Liver (tissue), 9 donors: ENCODE data around the gene RGS9BP. TPM values are rescaled to one million over a fixed set of nuclear protein-coding genes. Genes with fewer than 3 reads are reported as not detected.

Experiments
- DNase-seq: peaks from one replicate; pipeline ENCODE4 v3.0.0-alpha.2; 2017; ENCODE audit warnings: low spot score
- H3K27ac ChIP-seq, 2 donors: one replicate each; pipeline ENCODE4 v1.7.0; 2013; ENCODE audit warnings: inconsistent platforms in 2 of 2, low read length in 2 of 2, control low read depth in 1 of 2, low read depth in 1 of 2, mild to moderate bottlenecking in 1 of 2
- H3K27me3 ChIP-seq, 4 donors: one replicate each; pipeline versions ENCODE4 v1.6.1 to v1.7.0; 2013; ENCODE audit warnings: low read length in 3 of 4, inconsistent platforms in 1 of 4, mild to moderate bottlenecking in 1 of 4, moderate library complexity in 1 of 4; ENCODE audit not compliant: control insufficient read depth in 4 of 4, insufficient read depth in 4 of 4
- H3K36me3 ChIP-seq, 4 donors: one replicate each; pipeline versions ENCODE4 v1.6.1 to v1.7.0; 2013; ENCODE audit warnings: low read length in 3 of 4, mild to moderate bottlenecking in 3 of 4, low read depth in 1 of 4, moderate library complexity in 1 of 4; ENCODE audit not compliant: control insufficient read depth in 4 of 4, insufficient read depth in 3 of 4
- H3K4me1 ChIP-seq, 4 donors: one replicate each; pipeline versions ENCODE4 v1.6.1 to v1.7.0; 2013; ENCODE audit warnings: low read length in 3 of 4, mild to moderate bottlenecking in 3 of 4, moderate library complexity in 1 of 4; ENCODE audit not compliant: control insufficient read depth in 4 of 4, insufficient read depth in 4 of 4
- H3K4me3 ChIP-seq, 3 donors: one replicate each; pipeline versions ENCODE4 v1.6.1 to v1.7.0; 2013; ENCODE audit warnings: low read length in 3 of 3, control low read depth in 1 of 3, low read depth in 1 of 3, mild to moderate bottlenecking in 1 of 3
- H3K9ac ChIP-seq, 2 donors: one replicate each; pipeline ENCODE4 v1.7.0; 2013; ENCODE audit warnings: low read length in 2 of 2, mild to moderate bottlenecking in 2 of 2, moderate library complexity in 2 of 2, control low read depth in 1 of 2, low read depth in 1 of 2
- H3K9me3 ChIP-seq, 4 donors: one replicate each; pipeline versions ENCODE4 v1.6.1 to v1.7.0; 2013; ENCODE audit warnings: low read length in 3 of 4; ENCODE audit not compliant: control insufficient read depth in 4 of 4
- ATF3 ChIP-seq: IDR thresholded peaks from 2 replicates; pipeline ENCODE4 v1.6.1; 2016; ENCODE audit warnings: antibody characterized with exemption
- EGR1 ChIP-seq, 2 donors: IDR thresholded peaks; 2 replicates each; pipeline ENCODE4 v1.6.1; 2016 to 2018; ENCODE audit warnings: antibody characterized with exemption in 2 of 2, low read depth in 2 of 2
- FOXA1 ChIP-seq: IDR thresholded peaks from 2 replicates; pipeline ENCODE4 v1.6.1; 2016; ENCODE audit warnings: antibody characterized with exemption
- FOXA2 ChIP-seq: IDR thresholded peaks from 2 replicates; pipeline ENCODE4 v1.6.1; 2016; ENCODE audit warnings: antibody characterized with exemption
- GABPA ChIP-seq, 2 donors: IDR thresholded peaks in 1 of 2; conservative IDR thresholded peaks in 1 of 2; 2 replicates each; pipeline ENCODE4 v1.6.1; 2016; ENCODE audit warnings: antibody characterized with exemption in 2 of 2, mild to moderate bottlenecking in 1 of 2, moderate library complexity in 1 of 2
- HNF4A ChIP-seq, 2 donors: conservative IDR thresholded peaks; 2 replicates each; pipeline ENCODE4 v1.6.1; 2016; ENCODE audit warnings: antibody characterized with exemption in 2 of 2, mild to moderate bottlenecking in 2 of 2
- HNF4G ChIP-seq: IDR thresholded peaks from 2 replicates; pipeline ENCODE4 v1.6.1; 2016; ENCODE audit warnings: antibody characterized with exemption
- JUND ChIP-seq, 2 donors: IDR thresholded peaks; 2 replicates each; pipeline ENCODE4 v1.6.1; 2016; ENCODE audit warnings: antibody characterized with exemption in 2 of 2
- NR2F2 ChIP-seq: IDR thresholded peaks from 2 replicates; pipeline ENCODE4 v1.6.1; 2016; ENCODE audit warnings: antibody characterized with exemption
- RAD21 ChIP-seq, 2 donors: IDR thresholded peaks; 2 replicates each; pipeline ENCODE4 v1.6.1; 2016; ENCODE audit warnings: antibody characterized with exemption in 2 of 2, mild to moderate bottlenecking in 2 of 2
- RXRA ChIP-seq, 2 donors: IDR thresholded peaks; 2 replicates each; pipeline ENCODE4 v1.6.1; 2017 to 2018; ENCODE audit warnings: antibody characterized with exemption in 2 of 2, mild to moderate bottlenecking in 1 of 2
- SP1 ChIP-seq: IDR thresholded peaks from 2 replicates; pipeline ENCODE4 v1.6.1; 2018; ENCODE audit warnings: antibody characterized with exemption, mild to moderate bottlenecking
- TAF1 ChIP-seq: conservative IDR thresholded peaks from 2 replicates; pipeline ENCODE4 v1.6.1; 2016; ENCODE audit warnings: antibody characterized with exemption, mild to moderate bottlenecking
- YY1 ChIP-seq: IDR thresholded peaks from 2 replicates; pipeline ENCODE4 v1.6.1; 2016; ENCODE audit warnings: antibody characterized with exemption, mild to moderate bottlenecking
- WGBS: extraction: QIAGEN DNeasy Blood & Tissue Kit; methylation state at CpG from one replicate; pipeline ENCODE4 v1.1.7; 2013; 5-methylcytosine and 5-hydroxymethylcytosine counted together
- polyA plus RNA-seq, 2 donors: library from polyadenylated mRNA; stranded (reverse) in 1 of 2; unstranded in 1 of 2; fragments of 200-250 nt in 1 of 2; fragments of >200 nt in 1 of 2; fragmentation: Nextera tagmentation in 1 of 2; extraction: Ambion mirVana in 1 of 2; gene quantifications; one replicate each; pipeline versions ENCODE4 v1.2.1 to v1.2.3, GENCODE V29; 2013 to 2015
- total RNA-seq, 2 donors: library from RNA; depleted of rRNA; stranded (reverse); fragments of >200 nt; gene quantifications; one replicate each; pipeline ENCODE4 v1.2.3, GENCODE V29; 2014
- TF ChIP-seq, protein P1 (sequence below): IDR thresholded peaks from 2 replicates; pipeline ENCODE4 v1.6.1; 2016; ENCODE audit warnings: antibody characterized with exemption
- TF ChIP-seq, protein P2 (sequence below): IDR thresholded peaks from 2 replicates; pipeline ENCODE4 v1.6.1; 2016; ENCODE audit warnings: antibody characterized with exemption
- TF ChIP-seq, protein P3 (sequence below): IDR thresholded peaks from 2 replicates; pipeline ENCODE4 v1.6.1; 2016; ENCODE audit warnings: antibody characterized with exemption, mild to moderate bottlenecking
- TF ChIP-seq, protein P4 (sequence below): fragments of 150-350 bp; IDR thresholded peaks from 2 replicates; pipeline ENCODE4 v1.5.1; 2017; ENCODE audit warnings: improper control_type of control experiment, low read depth, low read length; ENCODE audit not compliant: missing input control
- donor health status: healthy.
- donor health status: healthy.
- donor health status: healthy.
- donor health status: healthy.
- donor health status: healthy.

The RGS9BP gene
- total and polyA plus RNA-seq, 4 donors = under 0.01 to 0.05 (median 0.01) TPM; not detected in 1

GRCh38 chr19:32718286-32718685 lies 42.6 kb downstream of the RGS9BP start:
- no peaks in the 10 kb centered on the region for H3K27me3 ChIP-seq
- H3K27ac ChIP-seq = no peak overlapping the region
- TF ChIP-seq TAF1 (no peak), HNF4A (conservative IDR thresholded peaks at IDR 0.05) (no peak), RXRA (IDR thresholded peaks at IDR 0.05) (no peak), RAD21 (IDR thresholded peaks at IDR 0.05) (no peak), JUND (IDR thresholded peaks at IDR 0.05) (no peak), NR2F2 (no peak), FOXA2 (no peak), ATF3 (no peak), GABPA (IDR thresholded peaks at IDR 0.05 in 1 of 2, conservative IDR thresholded peaks at IDR 0.05 in 1 of 2) (no peak)
- TF ChIP-seq, protein P1, sequence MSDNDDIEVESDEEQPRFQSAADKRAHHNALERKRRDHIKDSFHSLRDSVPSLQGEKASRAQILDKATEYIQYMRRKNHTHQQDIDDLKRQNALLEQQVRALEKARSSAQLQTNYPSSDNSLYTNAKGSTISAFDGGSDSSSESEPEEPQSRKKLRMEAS = no peak
- TF ChIP-seq, protein P2, sequence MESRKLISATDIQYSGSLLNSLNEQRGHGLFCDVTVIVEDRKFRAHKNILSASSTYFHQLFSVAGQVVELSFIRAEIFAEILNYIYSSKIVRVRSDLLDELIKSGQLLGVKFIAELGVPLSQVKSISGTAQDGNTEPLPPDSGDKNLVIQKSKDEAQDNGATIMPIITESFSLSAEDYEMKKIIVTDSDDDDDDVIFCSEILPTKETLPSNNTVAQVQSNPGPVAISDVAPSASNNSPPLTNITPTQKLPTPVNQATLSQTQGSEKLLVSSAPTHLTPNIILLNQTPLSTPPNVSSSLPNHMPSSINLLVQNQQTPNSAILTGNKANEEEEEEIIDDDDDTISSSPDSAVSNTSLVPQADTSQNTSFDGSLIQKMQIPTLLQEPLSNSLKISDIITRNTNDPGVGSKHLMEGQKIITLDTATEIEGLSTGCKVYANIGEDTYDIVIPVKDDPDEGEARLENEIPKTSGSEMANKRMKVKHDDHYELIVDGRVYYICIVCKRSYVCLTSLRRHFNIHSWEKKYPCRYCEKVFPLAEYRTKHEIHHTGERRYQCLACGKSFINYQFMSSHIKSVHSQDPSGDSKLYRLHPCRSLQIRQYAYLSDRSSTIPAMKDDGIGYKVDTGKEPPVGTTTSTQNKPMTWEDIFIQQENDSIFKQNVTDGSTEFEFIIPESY = no peak
- TF ChIP-seq, protein P3, sequence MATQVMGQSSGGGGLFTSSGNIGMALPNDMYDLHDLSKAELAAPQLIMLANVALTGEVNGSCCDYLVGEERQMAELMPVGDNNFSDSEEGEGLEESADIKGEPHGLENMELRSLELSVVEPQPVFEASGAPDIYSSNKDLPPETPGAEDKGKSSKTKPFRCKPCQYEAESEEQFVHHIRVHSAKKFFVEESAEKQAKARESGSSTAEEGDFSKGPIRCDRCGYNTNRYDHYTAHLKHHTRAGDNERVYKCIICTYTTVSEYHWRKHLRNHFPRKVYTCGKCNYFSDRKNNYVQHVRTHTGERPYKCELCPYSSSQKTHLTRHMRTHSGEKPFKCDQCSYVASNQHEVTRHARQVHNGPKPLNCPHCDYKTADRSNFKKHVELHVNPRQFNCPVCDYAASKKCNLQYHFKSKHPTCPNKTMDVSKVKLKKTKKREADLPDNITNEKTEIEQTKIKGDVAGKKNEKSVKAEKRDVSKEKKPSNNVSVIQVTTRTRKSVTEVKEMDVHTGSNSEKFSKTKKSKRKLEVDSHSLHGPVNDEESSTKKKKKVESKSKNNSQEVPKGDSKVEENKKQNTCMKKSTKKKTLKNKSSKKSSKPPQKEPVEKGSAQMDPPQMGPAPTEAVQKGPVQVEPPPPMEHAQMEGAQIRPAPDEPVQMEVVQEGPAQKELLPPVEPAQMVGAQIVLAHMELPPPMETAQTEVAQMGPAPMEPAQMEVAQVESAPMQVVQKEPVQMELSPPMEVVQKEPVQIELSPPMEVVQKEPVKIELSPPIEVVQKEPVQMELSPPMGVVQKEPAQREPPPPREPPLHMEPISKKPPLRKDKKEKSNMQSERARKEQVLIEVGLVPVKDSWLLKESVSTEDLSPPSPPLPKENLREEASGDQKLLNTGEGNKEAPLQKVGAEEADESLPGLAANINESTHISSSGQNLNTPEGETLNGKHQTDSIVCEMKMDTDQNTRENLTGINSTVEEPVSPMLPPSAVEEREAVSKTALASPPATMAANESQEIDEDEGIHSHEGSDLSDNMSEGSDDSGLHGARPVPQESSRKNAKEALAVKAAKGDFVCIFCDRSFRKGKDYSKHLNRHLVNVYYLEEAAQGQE = no peak
- TF ChIP-seq, protein P4, sequence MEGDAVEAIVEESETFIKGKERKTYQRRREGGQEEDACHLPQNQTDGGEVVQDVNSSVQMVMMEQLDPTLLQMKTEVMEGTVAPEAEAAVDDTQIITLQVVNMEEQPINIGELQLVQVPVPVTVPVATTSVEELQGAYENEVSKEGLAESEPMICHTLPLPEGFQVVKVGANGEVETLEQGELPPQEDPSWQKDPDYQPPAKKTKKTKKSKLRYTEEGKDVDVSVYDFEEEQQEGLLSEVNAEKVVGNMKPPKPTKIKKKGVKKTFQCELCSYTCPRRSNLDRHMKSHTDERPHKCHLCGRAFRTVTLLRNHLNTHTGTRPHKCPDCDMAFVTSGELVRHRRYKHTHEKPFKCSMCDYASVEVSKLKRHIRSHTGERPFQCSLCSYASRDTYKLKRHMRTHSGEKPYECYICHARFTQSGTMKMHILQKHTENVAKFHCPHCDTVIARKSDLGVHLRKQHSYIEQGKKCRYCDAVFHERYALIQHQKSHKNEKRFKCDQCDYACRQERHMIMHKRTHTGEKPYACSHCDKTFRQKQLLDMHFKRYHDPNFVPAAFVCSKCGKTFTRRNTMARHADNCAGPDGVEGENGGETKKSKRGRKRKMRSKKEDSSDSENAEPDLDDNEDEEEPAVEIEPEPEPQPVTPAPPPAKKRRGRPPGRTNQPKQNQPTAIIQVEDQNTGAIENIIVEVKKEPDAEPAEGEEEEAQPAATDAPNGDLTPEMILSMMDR = no peak
- no peak overlapping the region for H3K9ac ChIP-seq
- WGBS = 95% methylated on average over 7 of the region's 7 CpGs
- no peaks in the 10 kb centered on the region for H3K4me1 ChIP-seq
- H3K4me3 ChIP-seq = no peak overlapping the region
- no peak for DNase-seq
- peaks cover 0 to 4% (median 0%) of the 10 kb centered on the region in 4 donors for H3K36me3 ChIP-seq
- H3K9me3 ChIP-seq = no peaks in the 10 kb centered on the region

GRCh38 chr19:32719611-32720059 lies 44.0 kb downstream of the RGS9BP start, which contains the start of gene TDRD12:
Gene TDRD12 (plus strand): TSS chr19:32719767. CDS start chr19:32720073, 306 bp downstream.
- 87% methylated on average over 44 of the region's 44 CpGs for whole genome bisulfite sequencing
- no peak for DNase-seq
- TF ChIP-seq ATF3 = no peak
- TF ChIP-seq YY1 = no peak
- TF ChIP-seq GABPA (IDR thresholded peaks at IDR 0.05 in 1 of 2, conservative IDR thresholded peaks at IDR 0.05 in 1 of 2) = no peak
- TF ChIP-seq TAF1 = no peak
- no peak for TF ChIP-seq EGR1 (IDR thresholded peaks at IDR 0.05; ENCODE audit: low read depth in 2 of 2)
- TF ChIP-seq HNF4G = no peak
- TF ChIP-seq, protein P2 = no peak
- no peak for TF ChIP-seq FOXA2
- TF ChIP-seq RAD21 (IDR thresholded peaks at IDR 0.05) = no peak
- no peak for TF ChIP-seq RXRA (IDR thresholded peaks at IDR 0.05)
- TF ChIP-seq FOXA1 = no peak
- no peak for TF ChIP-seq SP1
- TF ChIP-seq HNF4A (conservative IDR thresholded peaks at IDR 0.05) = no peak
- no peak for TF ChIP-seq NR2F2
- TF ChIP-seq, protein P3 = no peak

More at GRCh38 chr19:32719611-32720059, 44.0 kb downstream of the RGS9BP start, which contains the start of gene TDRD12:
- H3K27me3 ChIP-seq = no peaks in the 10 kb centered on the region
- no peaks in the 10 kb centered on the region for H3K4me1 ChIP-seq
- H3K9me3 ChIP-seq = no peaks in the 10 kb centered on the region
- H3K9ac ChIP-seq = no peak within 1 kb of the TSS
- no peaks in the 10 kb centered on the region for H3K36me3 ChIP-seq
- H3K27ac ChIP-seq = no peak within 1 kb of the TSS
- H3K4me3 ChIP-seq = no peak within 1 kb of the TSS
